ENCODE data around the gene GPR158.

The GPR158 gene

DNA sequence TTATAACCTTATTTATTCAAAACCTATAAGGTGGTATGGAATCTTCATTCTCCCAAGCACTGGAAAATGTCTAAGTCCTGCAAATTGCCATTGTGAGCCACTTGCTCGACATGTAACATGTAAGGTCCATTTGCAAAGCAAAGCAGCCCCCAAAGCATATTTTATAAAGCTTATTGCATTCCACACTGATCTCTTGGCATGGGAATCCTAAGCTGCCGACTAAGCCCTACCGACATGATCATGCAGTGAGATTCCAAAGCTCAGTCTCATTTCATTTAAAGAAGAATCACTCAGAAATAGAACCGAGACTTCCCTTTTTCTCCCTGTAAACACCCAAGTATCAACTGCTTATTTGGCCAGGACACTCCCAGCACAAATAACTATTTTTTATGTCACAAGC lies 425.9 kb downstream of the GPR158 start:
- no peaks in the 10 kb centered on the region for H3K27me3 ChIP-seq (ENCODE audit: control insufficient read depth, insufficient read depth, low read length)
- H3K4me3 ChIP-seq (ENCODE audit: low read length): no peak overlapping the region
- H3K9ac ChIP-seq (ENCODE audit: low read length): no peak overlapping the region

DNA sequence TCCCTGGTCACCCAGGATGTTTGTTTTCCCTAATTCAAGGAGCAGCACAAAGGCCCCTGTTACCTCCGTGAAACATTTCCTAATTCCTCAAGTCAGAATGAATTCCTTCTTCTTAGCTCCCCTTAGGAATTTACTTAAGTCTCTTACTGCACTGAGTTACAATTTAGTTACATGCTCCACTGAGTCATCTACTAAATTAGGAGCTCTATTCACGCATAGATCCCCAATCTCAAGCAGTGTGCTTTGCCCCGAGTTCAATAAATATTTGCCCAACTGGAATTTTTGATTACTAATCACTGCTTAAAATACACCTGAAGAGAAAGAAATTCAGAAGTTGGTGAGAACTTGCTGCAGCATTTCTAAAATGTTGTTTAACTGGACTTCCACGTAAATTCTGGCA lies 429.8 kb downstream of the GPR158 start:
- H3K9ac ChIP-seq (ENCODE audit: low read length): no peak overlapping the region
- H3K4me3 ChIP-seq (ENCODE audit: low read length): no peak overlapping the region
- no peaks in the 10 kb centered on the region for H3K27me3 ChIP-seq (ENCODE audit: control insufficient read depth, insufficient read depth, low read length)
- no peaks in the 10 kb centered on the region for H3K36me3 ChIP-seq (ENCODE audit: control insufficient read depth, insufficient read depth, low read length)
- no peak overlapping the region for H3K27ac ChIP-seq (ENCODE audit: low read depth, low read length)
- no peaks in the 10 kb centered on the region for H3K4me1 ChIP-seq (ENCODE audit: control insufficient read depth, insufficient read depth, low read length)

More for the DNA sequence above, 425.9 kb downstream of the GPR158 start:
- Histone ChIP-seq H3K4me1 (ENCODE audit: control insufficient read depth, insufficient read depth, low read length) (no peaks in the 10 kb centered on the region), H3K27ac (ENCODE audit: low read depth, low read length) (no peak overlapping the region), H3K36me3 (ENCODE audit: control insufficient read depth, insufficient read depth, low read length) (no peaks in the 10 kb centered on the region)

DNA sequence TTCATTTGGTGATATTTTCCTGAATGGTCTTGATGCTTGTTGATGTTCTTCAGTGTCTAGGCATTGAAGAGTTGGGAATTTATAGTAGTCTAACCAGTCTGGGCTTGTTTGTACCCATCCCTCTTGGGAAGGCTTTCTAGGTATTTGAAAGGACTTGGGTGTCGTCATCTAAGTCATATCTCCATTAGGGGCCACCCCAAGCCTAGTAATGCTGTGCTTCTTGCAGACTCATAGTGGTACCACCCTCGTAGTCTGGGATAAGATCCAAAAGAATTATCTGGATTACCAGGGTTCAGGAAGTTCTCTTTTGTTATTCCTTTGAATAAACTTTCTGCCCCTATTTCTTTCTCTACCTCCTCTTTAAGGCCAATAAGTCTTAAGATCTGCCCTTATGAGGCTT lies 439.9 kb downstream of the GPR158 start:
- Histone ChIP-seq H3K4me1 (ENCODE audit: control insufficient read depth, insufficient read depth, low read length) (no peaks in the 10 kb centered on the region), H3K36me3 (ENCODE audit: control insufficient read depth, insufficient read depth, low read length) (no peaks in the 10 kb centered on the region)

DNA sequence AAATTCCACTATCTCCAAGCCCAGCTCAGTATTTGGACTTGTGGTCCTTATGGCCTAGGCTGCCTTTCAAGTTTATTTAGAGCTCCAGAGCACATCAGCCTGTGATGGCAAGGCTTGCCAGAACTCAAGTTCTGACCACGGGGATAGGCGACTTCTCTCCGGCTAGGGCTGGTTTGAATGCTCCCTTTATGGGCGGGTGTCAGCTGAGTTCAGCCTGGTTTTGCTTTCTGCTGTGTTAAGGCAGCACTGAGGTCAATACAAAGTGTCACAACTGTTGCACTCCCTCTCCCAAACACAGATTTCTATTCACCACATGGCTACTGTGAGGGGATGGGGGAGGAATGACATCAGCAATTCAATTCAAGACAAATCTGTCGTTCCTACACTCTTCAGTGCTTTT lies 441.1 kb downstream of the GPR158 start:
- Histone ChIP-seq H3K27ac (ENCODE audit: low read depth, low read length) (no peak overlapping the region), H3K4me1 (ENCODE audit: control insufficient read depth, insufficient read depth, low read length) (no peaks in the 10 kb centered on the region)

More for the DNA sequence above, 439.9 kb downstream of the GPR158 start:
- H3K27ac ChIP-seq (ENCODE audit: low read depth, low read length): no peak overlapping the region
- no peak overlapping the region for H3K9ac ChIP-seq (ENCODE audit: low read length)
- no peak overlapping the region for H3K4me3 ChIP-seq (ENCODE audit: low read length)
- H3K27me3 ChIP-seq (ENCODE audit: control insufficient read depth, insufficient read depth, low read length): no peaks in the 10 kb centered on the region

DNA sequence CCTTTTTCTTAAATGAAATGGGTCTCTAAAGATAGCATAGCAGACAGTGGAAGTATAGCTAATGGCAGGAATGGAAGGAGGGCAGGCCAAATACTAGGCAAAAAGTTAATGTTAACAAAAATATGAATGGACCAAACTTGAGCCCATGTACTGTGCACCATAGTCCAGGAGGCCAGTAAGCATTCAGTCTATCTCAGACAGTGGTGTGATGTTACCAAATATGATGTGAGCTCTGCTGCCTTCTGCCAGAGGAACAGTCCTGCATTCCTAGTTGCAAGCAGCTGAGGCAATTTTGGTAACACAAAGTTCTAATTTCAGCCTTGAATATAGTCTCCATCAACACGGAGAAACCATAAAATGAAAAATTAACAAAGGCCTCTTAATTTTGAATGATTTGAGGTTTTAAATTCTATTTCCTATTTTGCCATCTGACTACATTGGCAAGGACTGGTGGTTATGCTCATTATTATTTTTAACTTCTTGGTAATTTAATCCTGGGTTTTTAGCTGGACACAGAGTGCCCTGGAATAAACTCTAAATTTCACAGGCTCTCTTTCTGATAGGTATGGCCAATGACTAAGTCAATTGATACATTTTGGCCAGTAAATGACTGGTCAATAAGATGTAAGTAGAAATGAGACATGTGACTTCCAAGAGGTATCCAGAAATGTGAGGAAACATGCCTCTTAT lies 442.2 kb downstream of the GPR158 start:
- no peaks in the 10 kb centered on the region for H3K4me1 ChIP-seq (ENCODE audit: control insufficient read depth, insufficient read depth, low read length)
- H3K36me3 ChIP-seq (ENCODE audit: control insufficient read depth, insufficient read depth, low read length): no peaks in the 10 kb centered on the region
- H3K9ac ChIP-seq (ENCODE audit: low read length): no peak overlapping the region
- H3K27me3 ChIP-seq (ENCODE audit: control insufficient read depth, insufficient read depth, low read length): no peaks in the 10 kb centered on the region
- no peak overlapping the region for H3K27ac ChIP-seq (ENCODE audit: low read depth, low read length)
- H3K4me3 ChIP-seq (ENCODE audit: low read length): no peak overlapping the region

More for the DNA sequence above, 441.1 kb downstream of the GPR158 start:
- Histone ChIP-seq H3K9ac (ENCODE audit: low read length) (no peak overlapping the region), H3K4me3 (ENCODE audit: low read length) (no peak overlapping the region), H3K36me3 (ENCODE audit: control insufficient read depth, insufficient read depth, low read length) (no peaks in the 10 kb centered on the region), H3K27me3 (ENCODE audit: control insufficient read depth, insufficient read depth, low read length) (no peaks in the 10 kb centered on the region)

DNA sequence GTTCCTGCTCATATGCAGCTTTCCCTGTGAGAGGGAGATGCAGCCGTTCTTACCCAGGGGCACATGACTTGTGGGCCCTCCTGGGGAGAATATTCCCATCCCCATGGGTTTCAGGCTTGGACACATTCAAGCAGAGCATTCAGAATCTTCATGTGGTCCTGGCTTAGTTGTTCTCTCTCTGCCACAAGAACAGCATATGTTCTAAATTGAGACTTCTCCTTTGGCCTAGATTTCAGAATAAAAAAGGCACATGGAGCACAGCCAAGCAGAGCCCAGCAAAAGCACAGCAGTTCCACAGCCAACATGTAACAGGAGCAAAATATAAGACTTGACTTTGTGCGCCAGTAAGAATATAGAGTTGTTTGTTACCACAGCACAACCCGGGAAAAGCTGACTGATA lies 452.8 kb downstream of the GPR158 start:
- no peak overlapping the region for H3K27ac ChIP-seq (ENCODE audit: low read depth, low read length)
- no peaks in the 10 kb centered on the region for H3K4me1 ChIP-seq (ENCODE audit: control insufficient read depth, insufficient read depth, low read length)
- no peak overlapping the region for H3K4me3 ChIP-seq (ENCODE audit: low read length)
- no peak overlapping the region for H3K9ac ChIP-seq (ENCODE audit: low read length)
- no peaks in the 10 kb centered on the region for H3K36me3 ChIP-seq (ENCODE audit: control insufficient read depth, insufficient read depth, low read length)
- H3K27me3 ChIP-seq (ENCODE audit: control insufficient read depth, insufficient read depth, low read length): no peaks in the 10 kb centered on the region

DNA sequence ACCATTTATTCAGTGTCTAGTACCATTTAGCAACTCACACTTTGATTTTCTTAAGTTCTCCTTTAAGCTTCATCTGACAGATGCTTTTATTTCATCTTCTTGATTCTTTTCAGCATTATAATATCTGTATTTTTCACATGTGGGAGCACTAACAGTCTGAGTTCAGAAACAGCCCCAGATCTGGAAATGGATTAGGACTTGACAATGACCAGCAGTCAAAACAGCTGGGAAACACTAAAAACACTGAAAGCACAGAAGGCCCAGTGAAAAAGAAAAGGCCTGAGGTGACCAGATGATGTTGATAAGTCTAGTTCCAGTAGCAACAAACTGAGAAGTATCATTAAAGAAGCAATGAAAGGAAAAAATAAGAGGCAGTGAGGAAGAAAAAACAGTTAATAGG lies 454.5 kb downstream of the GPR158 start:
- H3K4me3 ChIP-seq (ENCODE audit: low read length): no peak overlapping the region
- H3K27me3 ChIP-seq (ENCODE audit: control insufficient read depth, insufficient read depth, low read length): no peaks in the 10 kb centered on the region
- no peak overlapping the region for H3K9ac ChIP-seq (ENCODE audit: low read length)
- H3K27ac ChIP-seq (ENCODE audit: low read depth, low read length): no peak overlapping the region
- no peaks in the 10 kb centered on the region for H3K4me1 ChIP-seq (ENCODE audit: control insufficient read depth, insufficient read depth, low read length)
- no peaks in the 10 kb centered on the region for H3K36me3 ChIP-seq (ENCODE audit: control insufficient read depth, insufficient read depth, low read length)

DNA sequence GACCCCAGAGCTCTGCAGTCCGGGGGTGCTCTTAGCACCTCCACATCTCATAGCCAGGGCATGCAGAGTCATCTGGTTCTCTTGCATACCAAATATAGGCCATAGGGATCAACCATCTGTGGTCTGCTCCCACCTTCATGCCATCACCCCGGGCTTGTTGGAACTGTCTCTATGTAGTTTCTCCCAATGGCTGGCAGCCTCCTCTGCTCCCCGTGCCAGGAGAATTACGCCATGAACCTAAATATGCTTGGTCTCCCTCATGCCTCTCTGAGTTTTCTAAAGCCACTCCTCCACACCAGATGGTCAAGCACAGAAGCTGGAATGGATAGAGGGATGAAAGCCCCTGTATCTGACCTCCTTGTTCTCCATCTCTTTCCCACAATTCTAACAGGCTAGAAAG lies 456.7 kb downstream of the GPR158 start:
- no peaks in the 10 kb centered on the region for H3K4me1 ChIP-seq (ENCODE audit: control insufficient read depth, insufficient read depth, low read length)
- no peak overlapping the region for H3K4me3 ChIP-seq (ENCODE audit: low read length)
- H3K36me3 ChIP-seq (ENCODE audit: control insufficient read depth, insufficient read depth, low read length): no peaks in the 10 kb centered on the region
- no peak overlapping the region for H3K27ac ChIP-seq (ENCODE audit: low read depth, low read length)
- no peak overlapping the region for H3K9ac ChIP-seq (ENCODE audit: low read length)
- H3K27me3 ChIP-seq (ENCODE audit: control insufficient read depth, insufficient read depth, low read length): no peaks in the 10 kb centered on the region

DNA sequence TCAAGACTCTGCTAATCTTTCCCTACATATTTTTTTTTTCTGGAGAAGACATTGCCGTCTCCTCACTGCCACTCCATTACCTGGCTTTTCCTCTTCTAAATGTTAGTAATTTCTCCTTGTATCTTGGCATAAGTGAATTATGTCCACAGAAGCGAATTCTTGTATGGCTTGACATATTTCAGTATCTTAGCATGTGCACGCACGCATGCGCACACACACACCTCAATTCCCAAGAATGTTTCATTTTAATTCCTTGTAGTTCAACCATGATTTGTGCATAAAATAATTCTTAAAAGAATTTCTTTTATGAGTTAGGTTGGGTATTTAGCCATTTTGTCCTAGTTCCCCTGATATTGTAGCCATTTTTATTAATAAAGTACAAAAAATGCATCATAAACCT lies 458.0 kb downstream of the GPR158 start:
- Histone ChIP-seq H3K27me3 (ENCODE audit: control insufficient read depth, insufficient read depth, low read length) (no peaks in the 10 kb centered on the region), H3K9ac (ENCODE audit: low read length) (no peak overlapping the region), H3K4me3 (ENCODE audit: low read length) (no peak overlapping the region), H3K36me3 (ENCODE audit: control insufficient read depth, insufficient read depth, low read length) (no peaks in the 10 kb centered on the region), H3K4me1 (ENCODE audit: control insufficient read depth, insufficient read depth, low read length) (no peaks in the 10 kb centered on the region), H3K27ac (ENCODE audit: low read depth, low read length) (no peak overlapping the region)

DNA sequence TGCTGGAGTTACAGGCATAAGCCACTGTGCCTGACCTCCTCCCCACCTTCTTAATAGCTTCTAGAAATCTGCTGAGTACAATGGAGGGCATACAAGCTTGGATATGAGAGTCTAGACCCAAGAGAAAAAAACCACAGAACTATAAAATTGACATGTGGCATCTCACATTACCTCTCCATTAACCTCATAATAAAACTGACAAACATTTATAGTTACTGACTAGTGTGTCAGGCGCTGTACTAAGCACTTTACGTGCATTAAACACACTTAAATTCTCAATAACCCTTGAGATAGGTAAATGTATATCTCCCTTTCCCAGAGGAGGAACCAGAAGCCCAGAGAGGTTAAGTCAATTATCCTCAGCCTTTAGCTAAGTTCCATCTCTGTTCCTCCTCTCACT lies 458.7 kb downstream of the GPR158 start:
- Histone ChIP-seq H3K27ac (ENCODE audit: low read depth, low read length) (no peak overlapping the region), H3K4me3 (ENCODE audit: low read length) (no peak overlapping the region), H3K27me3 (ENCODE audit: control insufficient read depth, insufficient read depth, low read length) (no peaks in the 10 kb centered on the region), H3K9ac (ENCODE audit: low read length) (no peak overlapping the region), H3K4me1 (ENCODE audit: control insufficient read depth, insufficient read depth, low read length) (no peaks in the 10 kb centered on the region), H3K36me3 (ENCODE audit: control insufficient read depth, insufficient read depth, low read length) (no peaks in the 10 kb centered on the region)

DNA sequence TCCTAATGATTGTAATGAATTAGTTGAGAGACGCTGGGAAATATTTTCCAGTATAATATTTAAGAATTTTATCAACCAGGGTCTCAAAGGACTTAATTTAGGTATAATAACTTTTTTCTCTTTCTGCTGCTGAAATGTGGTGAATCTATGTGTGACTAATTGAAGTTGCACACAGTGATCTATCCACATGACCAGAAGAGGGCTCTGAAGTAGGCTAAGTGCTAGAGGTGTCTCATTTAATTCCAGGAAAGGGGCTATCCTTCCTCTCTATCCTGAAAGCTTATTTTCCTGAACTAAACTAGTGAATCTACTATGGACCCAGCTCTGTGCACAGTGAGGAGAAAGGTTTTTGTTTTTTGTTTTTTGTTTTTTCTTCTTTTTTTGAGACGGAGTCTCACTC lies 464.8 kb downstream of the GPR158 start:
- no peaks in the 10 kb centered on the region for H3K4me1 ChIP-seq (ENCODE audit: control insufficient read depth, insufficient read depth, low read length)
- no peak overlapping the region for H3K27ac ChIP-seq (ENCODE audit: low read depth, low read length)
- no peak overlapping the region for H3K9ac ChIP-seq (ENCODE audit: low read length)
- H3K4me3 ChIP-seq (ENCODE audit: low read length): no peak overlapping the region
- H3K27me3 ChIP-seq (ENCODE audit: control insufficient read depth, insufficient read depth, low read length): no peaks in the 10 kb centered on the region
- no peaks in the 10 kb centered on the region for H3K36me3 ChIP-seq (ENCODE audit: control insufficient read depth, insufficient read depth, low read length)

DNA sequence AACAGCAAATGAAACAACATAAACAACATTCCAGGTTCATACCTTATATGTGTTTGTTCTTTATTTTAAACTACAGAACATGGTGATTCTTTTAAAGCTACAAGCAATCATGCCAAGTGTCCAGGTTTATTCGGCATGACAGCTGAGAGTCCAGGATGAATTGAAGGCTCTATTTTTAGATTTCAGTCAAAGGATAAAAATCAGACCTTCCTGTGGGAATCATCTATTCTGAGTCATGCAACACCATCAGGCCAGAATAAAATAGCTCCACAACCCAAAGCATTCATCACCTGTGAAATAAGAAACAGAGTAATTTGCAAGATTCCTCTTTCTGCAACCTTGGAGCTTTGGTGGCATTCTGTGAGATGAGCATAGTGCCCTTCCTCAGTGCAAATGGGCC lies 466.8 kb downstream of the GPR158 start:
- Histone ChIP-seq H3K36me3 (ENCODE audit: control insufficient read depth, insufficient read depth, low read length) (no peaks in the 10 kb centered on the region), H3K4me1 (ENCODE audit: control insufficient read depth, insufficient read depth, low read length) (no peaks in the 10 kb centered on the region), H3K9ac (ENCODE audit: low read length) (no peak overlapping the region), H3K27ac (ENCODE audit: low read depth, low read length) (no peak overlapping the region), H3K4me3 (ENCODE audit: low read length) (no peak overlapping the region), H3K27me3 (ENCODE audit: control insufficient read depth, insufficient read depth, low read length) (no peaks in the 10 kb centered on the region)

DNA sequence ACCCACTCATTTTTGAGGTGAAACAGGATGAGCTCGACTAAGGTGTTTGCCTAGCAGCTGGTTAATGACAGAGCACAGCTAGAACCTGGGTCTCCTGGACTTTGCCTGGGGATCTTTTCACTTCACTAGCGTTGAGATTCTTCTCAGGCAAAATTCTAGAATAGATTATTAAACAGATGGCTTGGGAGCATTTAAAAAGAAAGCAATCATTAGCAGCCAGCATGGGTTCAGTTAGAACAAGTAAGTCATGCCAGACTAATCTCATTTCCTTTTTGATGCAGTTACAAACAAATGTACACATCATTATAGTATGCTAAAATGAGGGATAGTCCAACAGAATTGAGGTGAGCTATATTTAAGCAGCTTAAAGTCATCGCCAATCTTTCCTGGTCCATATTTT lies 467.9 kb downstream of the GPR158 start:
- no peaks in the 10 kb centered on the region for H3K27me3 ChIP-seq (ENCODE audit: control insufficient read depth, insufficient read depth, low read length)
- no peak overlapping the region for H3K27ac ChIP-seq (ENCODE audit: low read depth, low read length)
- H3K4me3 ChIP-seq (ENCODE audit: low read length): no peak overlapping the region
- H3K9ac ChIP-seq (ENCODE audit: low read length): no peak overlapping the region
- no peaks in the 10 kb centered on the region for H3K4me1 ChIP-seq (ENCODE audit: control insufficient read depth, insufficient read depth, low read length)
- H3K36me3 ChIP-seq (ENCODE audit: control insufficient read depth, insufficient read depth, low read length): no peaks in the 10 kb centered on the region

Data from rectal smooth muscle tissue (tissue), 1 donor.